T-helper 2 cell treated with Interferon-gamma antibody and Interleukin-4, amounts not matched to agents 100 ng/mL and 5 ng/mL, for 36 hours (primary cell): ENCODE measurements around the gene STAB2. TPM values are rescaled to one million over a fixed set of nuclear protein-coding genes. Genes with fewer than 3 reads are reported as not detected.
"Not testable (repeated sequence)": the region's sequence is repeated elsewhere in the genome, so short reads cannot be mapped to it uniquely, and the experiment has no call there.

ENCODE experiments used
- intact Hi-C: fragments of 100-400 bp; cut with micrococcal nuclease; formaldehyde crosslinking; loops from one replicate; pipeline ENCODE4 v1.15.1; 2023
- total RNA-seq: library from RNA; stranded (reverse); gene quantifications from 2 replicates; pipeline ENCODE4 v1.2.3, GENCODE V29; 2022

STAB2 gene
- total RNA-seq, 1 donor from 2014 or later = not detected

- intact Hi-C loops = no loop called here
These were observed 60.2 kb downstream of the STAB2 start for GRCh38 chr12:103647267-103647666.

GRCh38 chr12:103652808-103653207 lies 65.7 kb downstream of the STAB2 start:
- intact Hi-C loops = no loop called here

- intact Hi-C loops = not testable (repeated sequence)
These were observed 66.6 kb downstream of the STAB2 start for GRCh38 chr12:103653568-103654173.

GRCh38 chr12:103654816-103655215 lies 67.7 kb downstream of the STAB2 start:
- intact Hi-C loops = no loop called here

- intact Hi-C loops = no loop called here
These were observed 69.2 kb downstream of the STAB2 start for GRCh38 chr12:103656291-103656690.

- intact Hi-C loops = no loop called here
These were observed 70.3 kb downstream of the STAB2 start for GRCh38 chr12:103657331-103657730.

- intact Hi-C loops = no loop called here
These were observed 77.6 kb downstream of the STAB2 start for GRCh38 chr12:103664626-103665025.

- intact Hi-C loops = no loop called here
These were observed 78.9 kb downstream of the STAB2 start for GRCh38 chr12:103665971-103666370.

GRCh38 chr12:103667125-103667524 lies 80.1 kb downstream of the STAB2 start:
- intact Hi-C loops = no loop called here

GRCh38 chr12:103668520-103668919 lies 81.4 kb downstream of the STAB2 start:
- intact Hi-C loops = no loop called here

- intact Hi-C loops = no loop called here
These were observed 84.3 kb downstream of the STAB2 start for GRCh38 chr12:103671367-103671766.

GRCh38 chr12:103672401-103673119 lies 85.5 kb downstream of the STAB2 start:
- intact Hi-C loops = no loop called here

GRCh38 chr12:103673487-103673886 lies 86.4 kb downstream of the STAB2 start:
- intact Hi-C loops = no loop called here

- intact Hi-C loops = no loop called here
These were observed 86.9 kb downstream of the STAB2 start for GRCh38 chr12:103673891-103674375.

- intact Hi-C loops = no loop called here
These were observed 89.8 kb downstream of the STAB2 start for GRCh38 chr12:103676893-103677292.

GRCh38 chr12:103677341-103677740 lies 90.3 kb downstream of the STAB2 start:
- intact Hi-C loops = no loop called here

GRCh38 chr12:103677905-103678304 lies 90.8 kb downstream of the STAB2 start:
- intact Hi-C loops = no loop called here

GRCh38 chr12:103679421-103680170 lies 92.5 kb downstream of the STAB2 start:
- intact Hi-C loops = no loop called here

- intact Hi-C loops = no loop called here
These were observed 93.6 kb downstream of the STAB2 start for GRCh38 chr12:103680591-103681141.

- intact Hi-C loops = no loop called here
These were observed 99.0 kb downstream of the STAB2 start for GRCh38 chr12:103686026-103686425.

- intact Hi-C loops = no loop called here
These were observed 100.2 kb downstream of the STAB2 start for GRCh38 chr12:103687253-103687652.
